HepG2 (cell line): ENCODE results near the gene ATG16L2. TPM values are rescaled to one million over a fixed set of nuclear protein-coding genes. Genes with fewer than 3 reads are reported as not detected.

Experiments used
- ARNT2 ChIP-seq: sonication (generic); formaldehyde crosslinking; IDR thresholded peaks from 2 replicates; pipeline ENCODE4 v1.8.0; 2022; ENCODE audit warnings: mild to moderate bottlenecking, low read depth, missing genetic modification reagents, moderate library complexity
- BHLHE40 ChIP-seq: IDR thresholded peaks from 2 replicates; pipeline ENCODE4 v1.6.1; 2011; ENCODE audit warnings: low read length, improper control_type of control experiment
- DNMT1 ChIP-seq: sonication (generic); formaldehyde crosslinking; IDR thresholded peaks from 2 replicates; pipeline ENCODE4 v1.5.1; 2020; ENCODE audit warnings: mild to moderate bottlenecking, missing genetic modification reagents
- FOXJ3 ChIP-seq: sonication (generic); formaldehyde crosslinking; IDR thresholded peaks from 2 replicates; pipeline ENCODE4 v1.4.0; 2020; ENCODE audit warnings: missing genetic modification reagents, mild to moderate bottlenecking, borderline replicate concordance
- HMG20A ChIP-seq: IDR thresholded peaks from 2 replicates; pipeline ENCODE4 v1.6.1; 2016; ENCODE audit warnings: borderline replicate concordance
- SIX1 ChIP-seq: sonication (generic); formaldehyde crosslinking; IDR thresholded peaks from 2 replicates; pipeline ENCODE4 v1.4.0; 2020; ENCODE audit warnings: missing genetic modification reagents, borderline replicate concordance
- ZFAT ChIP-seq: sonication (generic); formaldehyde crosslinking; conservative IDR thresholded peaks from 2 replicates; pipeline ENCODE4 v1.8.1; 2023; ENCODE audit warnings: missing genetic modification reagents, inconsistent platforms
- ZFP37 ChIP-seq: sonication (generic); formaldehyde crosslinking; IDR thresholded peaks from 2 replicates; pipeline ENCODE4 v1.4.0; 2020; ENCODE audit warnings: missing genetic modification reagents, borderline replicate concordance
- ZFP41 ChIP-seq: sonication (generic); formaldehyde crosslinking; IDR thresholded peaks from 2 replicates; pipeline ENCODE4 v1.4.0; 2020; ENCODE audit warnings: mild to moderate bottlenecking, missing genetic modification reagents, borderline replicate concordance
- ZMAT3 ChIP-seq: sonication (generic); formaldehyde crosslinking; conservative IDR thresholded peaks from 2 replicates; pipeline ENCODE4 v1.7.0; 2021; ENCODE audit warnings: missing genetic modification reagents
- ZNF335 ChIP-seq: sonication (generic); formaldehyde crosslinking; IDR thresholded peaks from 2 replicates; pipeline ENCODE4 v1.4.0; 2020; ENCODE audit warnings: missing genetic modification reagents
- ZNF572 ChIP-seq: sonication (generic); formaldehyde crosslinking; IDR thresholded peaks from 2 replicates; pipeline ENCODE4 v1.5.1; 2020; ENCODE audit warnings: mild to moderate bottlenecking, missing genetic modification reagents
- ZNF777 ChIP-seq: sonication (generic); formaldehyde crosslinking; IDR thresholded peaks from 2 replicates; pipeline ENCODE4 v1.4.0; 2020; ENCODE audit warnings: missing genetic modification reagents
- polyA plus RNA-seq, 8 experiments: library from polyadenylated mRNA; depleted of rRNA in 3 of 8; stranded (reverse) in 7 of 8; unstranded in 1 of 8; fragments of >200 nt; fragmentation: Illumina TruSeq in 4 of 8; extraction: Trizol in 4 of 8; gene quantifications; 2 replicates each; pipeline versions ENCODE4 v1.2.1 to v1.2.3, GENCODE V29; 2011 to 2016; ENCODE audit warnings: low read depth in 4 of 8, missing spikeins in 1 of 8, mixed read lengths in 1 of 8; ENCODE audit not compliant: insufficient read depth in 1 of 8
- total RNA-seq, 5 experiments: library from RNA; depleted of rRNA; stranded (reverse); fragments of >200 nt; fragmentation: Illumina TruSeq; extraction: Trizol; gene quantifications; 2 replicates each; pipeline ENCODE4 v1.2.3, GENCODE V29; 2016; ENCODE audit warnings: low read depth in 1 of 5
- TF ChIP-seq, protein P1 (sequence below): sonication (generic); formaldehyde crosslinking; IDR thresholded peaks from 2 replicates; pipeline ENCODE4 v1.5.0; 2020; ENCODE audit warnings: mild to moderate bottlenecking, missing genetic modification reagents
- TF ChIP-seq, protein P2 (sequence below): sonication (generic); formaldehyde crosslinking; IDR thresholded peaks from 2 replicates; pipeline ENCODE4 v1.5.1; 2020; ENCODE audit warnings: mild to moderate bottlenecking, missing genetic modification reagents, moderate library complexity
- TF ChIP-seq, protein P3 (sequence below): sonication (generic); formaldehyde crosslinking; IDR thresholded peaks from 2 replicates; pipeline ENCODE4 v1.4.0; 2020; ENCODE audit warnings: mild to moderate bottlenecking, missing genetic modification reagents
- TF ChIP-seq, protein P4 (sequence below), 2 experiments: IDR thresholded peaks; 2 replicates each; pipeline ENCODE4 v1.6.1; 2011 to 2012; ENCODE audit warnings: low read length in 2 of 2, borderline replicate concordance in 1 of 2, low read depth in 1 of 2, mild to moderate bottlenecking in 1 of 2, moderate library complexity in 1 of 2
- TF ChIP-seq, protein P5 (sequence below): sonication (generic); formaldehyde crosslinking; IDR thresholded peaks from 2 replicates; pipeline ENCODE4 v1.4.0; 2020; ENCODE audit warnings: missing genetic modification reagents

The ATG16L2 gene
- total and polyA plus RNA-seq, 2 of the 13 experiments (the other 11 are each of a cell fraction or from before 2014, with no cell fraction given), result 6.2 to 14.8 TPM

DNA sequence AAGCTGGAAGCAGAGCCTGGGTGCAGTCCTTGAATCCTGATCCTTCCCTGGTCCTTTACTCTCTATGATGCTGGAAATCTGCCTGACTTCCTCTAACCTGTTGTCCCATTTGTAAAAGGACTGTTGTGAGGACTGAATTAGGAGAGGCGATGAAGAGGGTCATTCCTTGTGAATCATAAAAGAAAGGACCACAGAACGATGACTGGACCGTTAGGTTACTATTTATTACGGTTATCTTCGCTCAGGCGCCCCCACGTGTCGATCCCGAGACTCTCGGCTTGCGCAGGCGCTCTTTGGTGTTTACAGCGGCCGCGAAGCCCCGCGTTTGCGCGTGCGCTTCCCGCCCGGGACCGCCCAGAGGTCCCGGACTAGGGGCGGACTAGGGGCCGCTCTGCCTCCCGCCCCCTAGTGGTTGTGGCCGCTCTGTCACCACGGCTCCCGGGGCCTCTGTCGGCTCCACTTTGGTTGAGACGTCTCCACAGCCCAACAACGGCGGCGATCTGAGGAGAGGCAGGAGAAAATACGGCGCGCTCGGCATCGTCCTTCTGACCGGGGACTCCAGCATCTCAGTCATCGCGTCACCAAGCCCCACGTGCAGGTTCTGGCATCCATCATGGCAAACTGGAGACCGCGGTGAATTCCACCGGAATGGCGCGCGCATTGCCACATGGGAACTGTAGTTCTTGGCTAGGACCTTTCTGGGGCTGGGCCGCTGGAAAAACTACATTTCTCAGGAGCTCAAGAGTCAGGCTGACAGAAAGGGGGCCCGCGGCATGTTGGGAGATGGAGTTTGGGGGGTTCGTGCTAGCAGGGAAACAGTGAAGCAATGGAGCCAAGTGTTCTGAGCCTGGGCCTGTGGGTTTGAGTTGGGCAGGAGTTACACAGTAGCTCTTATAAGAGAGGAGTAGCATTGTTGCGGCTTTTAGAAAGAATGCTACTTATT is 20.5 kb upstream of the ATG16L2 start, which contains the start of gene STARD10 (continued):
- TF ChIP-seq, protein P1, sequence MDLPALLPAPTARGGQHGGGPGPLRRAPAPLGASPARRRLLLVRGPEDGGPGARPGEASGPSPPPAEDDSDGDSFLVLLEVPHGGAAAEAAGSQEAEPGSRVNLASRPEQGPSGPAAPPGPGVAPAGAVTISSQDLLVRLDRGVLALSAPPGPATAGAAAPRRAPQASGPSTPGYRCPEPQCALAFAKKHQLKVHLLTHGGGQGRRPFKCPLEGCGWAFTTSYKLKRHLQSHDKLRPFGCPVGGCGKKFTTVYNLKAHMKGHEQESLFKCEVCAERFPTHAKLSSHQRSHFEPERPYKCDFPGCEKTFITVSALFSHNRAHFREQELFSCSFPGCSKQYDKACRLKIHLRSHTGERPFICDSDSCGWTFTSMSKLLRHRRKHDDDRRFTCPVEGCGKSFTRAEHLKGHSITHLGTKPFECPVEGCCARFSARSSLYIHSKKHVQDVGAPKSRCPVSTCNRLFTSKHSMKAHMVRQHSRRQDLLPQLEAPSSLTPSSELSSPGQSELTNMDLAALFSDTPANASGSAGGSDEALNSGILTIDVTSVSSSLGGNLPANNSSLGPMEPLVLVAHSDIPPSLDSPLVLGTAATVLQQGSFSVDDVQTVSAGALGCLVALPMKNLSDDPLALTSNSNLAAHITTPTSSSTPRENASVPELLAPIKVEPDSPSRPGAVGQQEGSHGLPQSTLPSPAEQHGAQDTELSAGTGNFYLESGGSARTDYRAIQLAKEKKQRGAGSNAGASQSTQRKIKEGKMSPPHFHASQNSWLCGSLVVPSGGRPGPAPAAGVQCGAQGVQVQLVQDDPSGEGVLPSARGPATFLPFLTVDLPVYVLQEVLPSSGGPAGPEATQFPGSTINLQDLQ, result no peak
- TF ChIP-seq ARNT2, result no peak
- TF ChIP-seq FOXJ3 (CRISPR knock-in tag), result peak; percentile 73; the same call in 1 of the 2 replicates
- TF ChIP-seq ZNF335 (CRISPR knock-in tag), result peak; percentile 67
- no peak for TF ChIP-seq HMG20A
- TF ChIP-seq ZFAT (CRISPR knock-in tag), result no peak
- no peak for TF ChIP-seq ZNF777 (CRISPR knock-in tag)
- no peak for TF ChIP-seq ZFP41 (CRISPR knock-in tag)
- TF ChIP-seq, protein P2, sequence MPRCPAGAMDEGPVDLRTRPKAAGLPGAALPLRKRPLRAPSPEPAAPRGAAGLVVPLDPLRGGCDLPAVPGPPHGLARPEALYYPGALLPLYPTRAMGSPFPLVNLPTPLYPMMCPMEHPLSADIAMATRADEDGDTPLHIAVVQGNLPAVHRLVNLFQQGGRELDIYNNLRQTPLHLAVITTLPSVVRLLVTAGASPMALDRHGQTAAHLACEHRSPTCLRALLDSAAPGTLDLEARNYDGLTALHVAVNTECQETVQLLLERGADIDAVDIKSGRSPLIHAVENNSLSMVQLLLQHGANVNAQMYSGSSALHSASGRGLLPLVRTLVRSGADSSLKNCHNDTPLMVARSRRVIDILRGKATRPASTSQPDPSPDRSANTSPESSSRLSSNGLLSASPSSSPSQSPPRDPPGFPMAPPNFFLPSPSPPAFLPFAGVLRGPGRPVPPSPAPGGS (CRISPR knock-in tag), result peak; percentile 91
- TF ChIP-seq DNMT1 (CRISPR knock-in tag), result no peak
- TF ChIP-seq, protein P3, sequence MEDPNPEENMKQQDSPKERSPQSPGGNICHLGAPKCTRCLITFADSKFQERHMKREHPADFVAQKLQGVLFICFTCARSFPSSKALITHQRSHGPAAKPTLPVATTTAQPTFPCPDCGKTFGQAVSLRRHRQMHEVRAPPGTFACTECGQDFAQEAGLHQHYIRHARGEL (CRISPR knock-in tag), result no peak
- no peak for TF ChIP-seq SIX1 (CRISPR knock-in tag)
- TF ChIP-seq ZNF572 (CRISPR knock-in tag), result peak; percentile 92
- TF ChIP-seq BHLHE40, result peak; percentile 71
- TF ChIP-seq, protein P4, sequence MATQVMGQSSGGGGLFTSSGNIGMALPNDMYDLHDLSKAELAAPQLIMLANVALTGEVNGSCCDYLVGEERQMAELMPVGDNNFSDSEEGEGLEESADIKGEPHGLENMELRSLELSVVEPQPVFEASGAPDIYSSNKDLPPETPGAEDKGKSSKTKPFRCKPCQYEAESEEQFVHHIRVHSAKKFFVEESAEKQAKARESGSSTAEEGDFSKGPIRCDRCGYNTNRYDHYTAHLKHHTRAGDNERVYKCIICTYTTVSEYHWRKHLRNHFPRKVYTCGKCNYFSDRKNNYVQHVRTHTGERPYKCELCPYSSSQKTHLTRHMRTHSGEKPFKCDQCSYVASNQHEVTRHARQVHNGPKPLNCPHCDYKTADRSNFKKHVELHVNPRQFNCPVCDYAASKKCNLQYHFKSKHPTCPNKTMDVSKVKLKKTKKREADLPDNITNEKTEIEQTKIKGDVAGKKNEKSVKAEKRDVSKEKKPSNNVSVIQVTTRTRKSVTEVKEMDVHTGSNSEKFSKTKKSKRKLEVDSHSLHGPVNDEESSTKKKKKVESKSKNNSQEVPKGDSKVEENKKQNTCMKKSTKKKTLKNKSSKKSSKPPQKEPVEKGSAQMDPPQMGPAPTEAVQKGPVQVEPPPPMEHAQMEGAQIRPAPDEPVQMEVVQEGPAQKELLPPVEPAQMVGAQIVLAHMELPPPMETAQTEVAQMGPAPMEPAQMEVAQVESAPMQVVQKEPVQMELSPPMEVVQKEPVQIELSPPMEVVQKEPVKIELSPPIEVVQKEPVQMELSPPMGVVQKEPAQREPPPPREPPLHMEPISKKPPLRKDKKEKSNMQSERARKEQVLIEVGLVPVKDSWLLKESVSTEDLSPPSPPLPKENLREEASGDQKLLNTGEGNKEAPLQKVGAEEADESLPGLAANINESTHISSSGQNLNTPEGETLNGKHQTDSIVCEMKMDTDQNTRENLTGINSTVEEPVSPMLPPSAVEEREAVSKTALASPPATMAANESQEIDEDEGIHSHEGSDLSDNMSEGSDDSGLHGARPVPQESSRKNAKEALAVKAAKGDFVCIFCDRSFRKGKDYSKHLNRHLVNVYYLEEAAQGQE (IDR thresholded peaks at IDR 0.05; ENCODE audit: borderline replicate concordance in 1 of 2, low read depth in 1 of 2, low read length in 2 of 2), result no peak
- TF ChIP-seq, protein P5, sequence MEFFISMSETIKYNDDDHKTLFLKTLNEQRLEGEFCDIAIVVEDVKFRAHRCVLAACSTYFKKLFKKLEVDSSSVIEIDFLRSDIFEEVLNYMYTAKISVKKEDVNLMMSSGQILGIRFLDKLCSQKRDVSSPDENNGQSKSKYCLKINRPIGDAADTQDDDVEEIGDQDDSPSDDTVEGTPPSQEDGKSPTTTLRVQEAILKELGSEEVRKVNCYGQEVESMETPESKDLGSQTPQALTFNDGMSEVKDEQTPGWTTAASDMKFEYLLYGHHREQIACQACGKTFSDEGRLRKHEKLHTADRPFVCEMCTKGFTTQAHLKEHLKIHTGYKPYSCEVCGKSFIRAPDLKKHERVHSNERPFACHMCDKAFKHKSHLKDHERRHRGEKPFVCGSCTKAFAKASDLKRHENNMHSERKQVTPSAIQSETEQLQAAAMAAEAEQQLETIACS (CRISPR knock-in tag), result no peak
- TF ChIP-seq ZFP37 (CRISPR knock-in tag), result no peak
- TF ChIP-seq ZMAT3, result 0 out of 2 replicates have a peak, but pooled peaks have one; percentile 43
